Peyer's patch (tissue), 4 donors: ENCODE measurements around the gene SIRPG. TPM values are rescaled to one million over a fixed set of nuclear protein-coding genes. Genes with fewer than 3 reads are reported as not detected.

ENCODE experiments used
- DNase-seq, 3 donors: peaks; one replicate each; pipeline ENCODE4 v3.0.0-alpha.2; 2017 to 2019
- H3K27ac ChIP-seq, 4 donors: fragments of 200-600 bp; sonication (generic); one replicate each; pipeline ENCODE4 v1.5.1; 2016 to 2019
- H3K27me3 ChIP-seq, 2 donors: fragments of 200-600 bp; sonication (generic); one replicate each; pipeline ENCODE4 v1.5.1; 2019
- H3K36me3 ChIP-seq, 3 donors: fragments of 200-600 bp; sonication (generic); one replicate each; pipeline ENCODE4 v1.5.1; 2016 to 2019
- H3K4me1 ChIP-seq, 4 donors: fragments of 200-600 bp; sonication (generic); one replicate each; pipeline ENCODE4 v1.5.1; 2016 to 2019
- H3K4me3 ChIP-seq, 4 donors: fragments of 200-600 bp; sonication (generic); 1 replicate in 3 of 4; 2 replicates in 1 of 4; pipeline ENCODE4 v1.5.1; 2016 to 2019; ENCODE audit warnings: mild to moderate bottlenecking in 1 of 4
- H3K9me3 ChIP-seq, 4 donors: fragments of 200-600 bp; sonication (generic); one replicate each; pipeline ENCODE4 v1.5.1; 2016 to 2019; ENCODE audit warnings: mild to moderate bottlenecking in 1 of 4
- CTCF ChIP-seq, 6 experiments: fragments of 450-650 bp in 4 of 6; fragments of 200-600 bp in 2 of 6; sonication (generic) in 1 of 6; IDR thresholded peaks; one replicate each; pipeline ENCODE4 v1.5.1; 2017 to 2019; ENCODE audit warnings: antibody characterized with exemption in 6 of 6, mild to moderate bottlenecking in 3 of 6, moderate library complexity in 1 of 6
- POLR2A ChIP-seq, 2 donors: fragments of 450-650 bp; IDR thresholded peaks; one replicate each; pipeline ENCODE4 v1.5.1; 2017; ENCODE audit warnings: antibody characterized with exemption in 2 of 2, mild to moderate bottlenecking in 2 of 2, moderate library complexity in 2 of 2
- total RNA-seq, 4 donors: library from RNA; depleted of rRNA; stranded (reverse); fragments of >200 nt; gene quantifications; one replicate each; pipeline ENCODE4 v1.1.0, GENCODE V29; 2016

SIRPG gene
- total RNA-seq, 4 donors from 2014 or later = 1.8 to 5.8 (median 3.6) TPM

- no peak overlapping the region for H3K4me3 ChIP-seq
- no peak for DNase-seq
- H3K9me3 ChIP-seq = no peaks in the 10 kb centered on the region
- H3K36me3 ChIP-seq = no peaks in the 10 kb centered on the region
- TF ChIP-seq CTCF (IDR thresholded peaks at IDR 0.05) (no peak), POLR2A (IDR thresholded peaks at IDR 0.05) (no peak)
- H3K27me3 ChIP-seq = no peaks in the 10 kb centered on the region
- peaks cover 0 to 6% (median 2%) of the 10 kb centered on the region in 4 donors for H3K4me1 ChIP-seq
- H3K27ac ChIP-seq = peak overlapping the region in 1 of 4 donors; percentile 8
Observed at GRCh38 chr20:1676650-1677049, 19.1 kb upstream of the SIRPG start.

GRCh38 chr20:1674990-1675780 lies 17.6 kb upstream of the SIRPG start:
- no peaks in the 10 kb centered on the region for H3K9me3 ChIP-seq
- no peaks in the 10 kb centered on the region for H3K36me3 ChIP-seq
- no peaks in the 10 kb centered on the region for H3K27me3 ChIP-seq
- peaks cover 0 to 6% (median 2%) of the 10 kb centered on the region in 4 donors for H3K4me1 ChIP-seq
- H3K4me3 ChIP-seq = no peak overlapping the region
- H3K27ac ChIP-seq = peak overlapping the region in 3 of 4 donors; percentile 4 to 69 (median 12)
- no peak for DNase-seq
- no peak for TF ChIP-seq CTCF (IDR thresholded peaks at IDR 0.05)
- TF ChIP-seq POLR2A (IDR thresholded peaks at IDR 0.05) = no peak

GRCh38 chr20:1674361-1674760 lies 16.8 kb upstream of the SIRPG start:
- Histone ChIP-seq H3K36me3 (no peaks in the 10 kb centered on the region), H3K27me3 (no peaks in the 10 kb centered on the region), H3K9me3 (no peaks in the 10 kb centered on the region), H3K27ac (peak overlapping the region in 3 of 4 donors; percentile 4 to 69 (median 12)), H3K4me3 (no peak overlapping the region), H3K4me1 (peaks cover 0 to 6% (median 2%) of the 10 kb centered on the region in 4 donors)
- TF ChIP-seq POLR2A (IDR thresholded peaks at IDR 0.05) (no peak), CTCF (IDR thresholded peaks at IDR 0.05) (no peak)
- DNase-seq = peak in 2 of 3 donors; percentile 70 to 84

GRCh38 chr20:1673424-1673823 lies 15.8 kb upstream of the SIRPG start:
- Histone ChIP-seq H3K27me3 (no peaks in the 10 kb centered on the region), H3K9me3 (no peaks in the 10 kb centered on the region), H3K27ac (peak overlapping the region in 3 of 4 donors; percentile 11 to 69 (median 27)), H3K4me3 (no peak overlapping the region), H3K36me3 (no peaks in the 10 kb centered on the region), H3K4me1 (peaks cover 0 to 6% (median 2%) of the 10 kb centered on the region in 4 donors)
- DNase-seq = no peak
- TF ChIP-seq POLR2A (IDR thresholded peaks at IDR 0.05) = no peak
- TF ChIP-seq CTCF (IDR thresholded peaks at IDR 0.05) = no peak

- Histone ChIP-seq H3K4me3 (no peak overlapping the region), H3K27me3 (no peaks in the 10 kb centered on the region), H3K36me3 (no peaks in the 10 kb centered on the region), H3K9me3 (no peaks in the 10 kb centered on the region), H3K27ac (peak overlapping the region in 3 of 4 donors; percentile 11 to 69 (median 27)), H3K4me1 (peaks cover 0 to 6% (median 2%) of the 10 kb centered on the region in 4 donors)
- DNase-seq = no peak
- TF ChIP-seq POLR2A (IDR thresholded peaks at IDR 0.05) = no peak
- no peak for TF ChIP-seq CTCF (IDR thresholded peaks at IDR 0.05)
Observed at GRCh38 chr20:1672728-1673127, 15.1 kb upstream of the SIRPG start.
